Astrocyte (in vitro differentiated cells and primary cell): Measurements from ENCODE around the gene PDE6B. TPM values are rescaled to one million over a fixed set of nuclear protein-coding genes. Genes with fewer than 3 reads are reported as not detected.

Experiments used
- DNase-seq: peaks from one replicate; pipeline ENCODE4 v3.0.0-alpha.2; 2010; ENCODE audit warnings: low read depth
- FAIRE-seq: peaks from 2 replicates; lab custom pipeline; 2011; peaks lifted over from hg19 to GRCh38; lab: Jason Lieb, UNC
- H2AFZ ChIP-seq: 2 replicates; pipeline ENCODE4 v1.6.0; 2012; ENCODE audit warnings: low read depth, low read length, inconsistent platforms
- H3K27ac ChIP-seq: 2 replicates; pipeline ENCODE4 v1.5.1; 2011; ENCODE audit warnings: low read depth, low read length, inconsistent platforms
- H3K27me3 ChIP-seq: 2 replicates; pipeline ENCODE4 v1.6.0; 2011; ENCODE audit warnings: low read length, inconsistent platforms; ENCODE audit not compliant: insufficient read depth
- H3K36me3 ChIP-seq: 2 replicates; pipeline ENCODE4 v1.5.1; 2011; ENCODE audit warnings: low read length, inconsistent platforms; ENCODE audit not compliant: insufficient read depth
- H3K4me1 ChIP-seq: 2 replicates; pipeline ENCODE4 v1.5.1; 2011; ENCODE audit warnings: low read length, inconsistent platforms; ENCODE audit not compliant: insufficient read depth
- H3K4me2 ChIP-seq: 2 replicates; pipeline ENCODE4 v1.6.0; 2012; ENCODE audit warnings: low read length, inconsistent platforms
- H3K4me3 ChIP-seq: 2 replicates; pipeline ENCODE4 v1.5.1; 2011; ENCODE audit warnings: low read depth, mild to moderate bottlenecking, low read length, inconsistent platforms; ENCODE audit not compliant: insufficient read depth
- H3K79me2 ChIP-seq: 2 replicates; pipeline ENCODE4 v1.6.0; 2012; ENCODE audit warnings: mild to moderate bottlenecking, low read length, inconsistent platforms; ENCODE audit not compliant: insufficient read depth
- H3K9ac ChIP-seq: 2 replicates; pipeline ENCODE4 v1.6.0; 2012; ENCODE audit warnings: mild to moderate bottlenecking, low read length, inconsistent platforms
- H3K9me3 ChIP-seq: 2 replicates; pipeline ENCODE4 v1.5.1; 2012; ENCODE audit warnings: low read depth, mild to moderate bottlenecking, low read length, inconsistent platforms; ENCODE audit not compliant: insufficient read depth
- H4K20me1 ChIP-seq: 2 replicates; pipeline ENCODE4 v1.6.0; 2012; ENCODE audit warnings: low read length, inconsistent platforms; ENCODE audit not compliant: insufficient read depth
- H3K27ac Mint-ChIP-seq: one replicate; pipeline ENCODE4 v1.8.0; 2021; ENCODE audit warnings: mild to moderate bottlenecking, mixed read lengths; ENCODE audit not compliant: unreplicated experiment
- H3K27me3 Mint-ChIP-seq: one replicate; pipeline ENCODE4 v1.8.0; 2021; ENCODE audit warnings: low read depth, mixed read lengths; ENCODE audit not compliant: unreplicated experiment
- H3K36me3 Mint-ChIP-seq: one replicate; pipeline ENCODE4 v1.8.0; 2021; ENCODE audit warnings: low read depth, mixed read lengths; ENCODE audit not compliant: unreplicated experiment
- H3K4me1 Mint-ChIP-seq: one replicate; pipeline ENCODE4 v1.8.0; 2021; ENCODE audit warnings: low read depth, mixed read lengths; ENCODE audit not compliant: unreplicated experiment
- H3K4me3 Mint-ChIP-seq: one replicate; pipeline ENCODE4 v1.8.0; 2021; ENCODE audit warnings: mild to moderate bottlenecking, moderate library complexity, mixed read lengths; ENCODE audit not compliant: unreplicated experiment
- H3K9me3 Mint-ChIP-seq: one replicate; pipeline ENCODE4 v1.8.0; 2021; ENCODE audit warnings: mild to moderate bottlenecking, mixed read lengths; ENCODE audit not compliant: unreplicated experiment
- EZH2 ChIP-seq: IDR thresholded peaks from 2 replicates; pipeline ENCODE4 v1.6.1; 2012; ENCODE audit warnings: mild to moderate bottlenecking, low read length, inconsistent platforms; ENCODE audit not compliant: insufficient read depth
- total RNA-seq: library from RNA; stranded (reverse); gene quantifications from 2 replicates; pipeline ENCODE4 v1.2.1, GENCODE V29; 2021
- TF ChIP-seq, protein P1 (sequence below): IDR thresholded peaks from 2 replicates; pipeline ENCODE4 v1.5.1; 2011; ENCODE audit warnings: low read depth, mild to moderate bottlenecking, inconsistent platforms, low read length, moderate library complexity; ENCODE audit not compliant: insufficient read depth

The PDE6B gene
- total RNA-seq, 1 donor from 2014 or later, result 2.8 TPM

- H4K20me1 ChIP-seq, result peaks cover 6% of the 10 kb centered on the region
- no peak overlapping the region for H3K4me3 ChIP-seq
- Mint-ChIP-seq H3K36me3 (peaks cover 5% of the 10 kb centered on the region), H3K4me3 (no peak overlapping the region), H3K9me3 (no peaks in the 10 kb centered on the region), H3K27me3 (no peaks in the 10 kb centered on the region), H3K4me1 (peaks cover 12% of the 10 kb centered on the region), H3K27ac (no peak overlapping the region)
- no peak overlapping the region for H3K4me2 ChIP-seq
- peaks cover 20% of the 10 kb centered on the region for H3K4me1 ChIP-seq
- no peak overlapping the region for H3K27ac ChIP-seq
- H2AFZ ChIP-seq, result no peak overlapping the region
- no peaks in the 10 kb centered on the region for H3K9me3 ChIP-seq
- DNase-seq (no peak), FAIRE-seq (no peak)
- H3K79me2 ChIP-seq, result peaks cover 24% of the 10 kb centered on the region
- no peak for TF ChIP-seq EZH2
- TF ChIP-seq, protein P1, sequence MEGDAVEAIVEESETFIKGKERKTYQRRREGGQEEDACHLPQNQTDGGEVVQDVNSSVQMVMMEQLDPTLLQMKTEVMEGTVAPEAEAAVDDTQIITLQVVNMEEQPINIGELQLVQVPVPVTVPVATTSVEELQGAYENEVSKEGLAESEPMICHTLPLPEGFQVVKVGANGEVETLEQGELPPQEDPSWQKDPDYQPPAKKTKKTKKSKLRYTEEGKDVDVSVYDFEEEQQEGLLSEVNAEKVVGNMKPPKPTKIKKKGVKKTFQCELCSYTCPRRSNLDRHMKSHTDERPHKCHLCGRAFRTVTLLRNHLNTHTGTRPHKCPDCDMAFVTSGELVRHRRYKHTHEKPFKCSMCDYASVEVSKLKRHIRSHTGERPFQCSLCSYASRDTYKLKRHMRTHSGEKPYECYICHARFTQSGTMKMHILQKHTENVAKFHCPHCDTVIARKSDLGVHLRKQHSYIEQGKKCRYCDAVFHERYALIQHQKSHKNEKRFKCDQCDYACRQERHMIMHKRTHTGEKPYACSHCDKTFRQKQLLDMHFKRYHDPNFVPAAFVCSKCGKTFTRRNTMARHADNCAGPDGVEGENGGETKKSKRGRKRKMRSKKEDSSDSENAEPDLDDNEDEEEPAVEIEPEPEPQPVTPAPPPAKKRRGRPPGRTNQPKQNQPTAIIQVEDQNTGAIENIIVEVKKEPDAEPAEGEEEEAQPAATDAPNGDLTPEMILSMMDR, result no peak
- H3K9ac ChIP-seq, result no peak overlapping the region
- no peaks in the 10 kb centered on the region for H3K36me3 ChIP-seq
- no peaks in the 10 kb centered on the region for H3K27me3 ChIP-seq
Measured at GRCh38 chr4:677431-678293, 52.3 kb downstream of the PDE6B start.

DNA sequence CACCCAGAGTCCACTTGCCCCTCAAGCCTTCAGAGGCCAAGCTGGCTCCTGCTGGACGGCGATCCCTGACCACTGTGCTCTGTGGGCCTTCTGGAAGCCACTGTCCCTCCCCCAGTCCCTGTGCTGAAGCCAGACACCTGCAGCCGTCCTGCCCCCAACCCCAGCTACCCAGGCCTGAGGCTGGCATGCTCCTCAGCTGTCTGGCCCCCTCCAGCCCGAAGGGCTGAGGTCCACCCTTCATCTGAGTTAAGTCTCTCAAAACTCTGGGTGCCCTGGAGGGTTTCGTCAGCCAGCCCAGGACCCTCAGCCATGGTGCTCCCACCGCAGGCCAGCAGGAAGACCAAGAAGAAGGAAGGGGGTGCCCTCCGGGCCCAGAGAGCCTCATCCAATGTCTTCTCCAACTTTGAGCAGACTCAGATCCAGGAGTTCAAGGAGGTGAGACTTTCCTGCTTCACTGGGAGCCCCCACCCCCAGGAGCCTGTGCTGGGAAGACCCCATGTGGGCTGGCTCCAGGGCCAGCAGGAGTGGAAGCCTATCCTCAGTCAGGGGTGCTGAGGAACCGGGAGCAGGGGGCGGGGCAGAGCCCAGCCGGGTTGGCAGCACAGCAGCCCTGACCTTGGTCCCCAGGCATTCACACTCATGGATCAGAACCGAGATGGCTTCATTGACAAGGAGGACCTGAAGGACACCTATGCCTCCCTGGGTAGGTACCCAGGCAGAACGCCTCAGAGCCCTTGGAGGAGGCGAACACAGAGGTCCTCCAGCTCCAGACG, 53.1 kb downstream of the PDE6B start:
- no peak overlapping the region for H3K27ac Mint-ChIP-seq
- Histone ChIP-seq H3K9ac (no peak overlapping the region), H3K4me2 (no peak overlapping the region), H3K79me2 (peaks cover 16% of the 10 kb centered on the region), H4K20me1 (peaks cover under 1% of the 10 kb centered on the region), H3K4me3 (no peak overlapping the region), H3K27ac (no peak overlapping the region), H3K4me1 (peaks cover 15% of the 10 kb centered on the region), H2AFZ (no peak overlapping the region), H3K9me3 (no peaks in the 10 kb centered on the region), H3K27me3 (no peaks in the 10 kb centered on the region), H3K36me3 (no peaks in the 10 kb centered on the region)
- H3K9me3 Mint-ChIP-seq, result no peaks in the 10 kb centered on the region
- H3K27me3 Mint-ChIP-seq, result no peaks in the 10 kb centered on the region
- FAIRE-seq (no peak), DNase-seq (no peak)
- TF ChIP-seq, protein P1, result no peak
- TF ChIP-seq EZH2, result no peak
- peaks cover 8% of the 10 kb centered on the region for H3K4me1 Mint-ChIP-seq
- H3K4me3 Mint-ChIP-seq, result no peak overlapping the region
- H3K36me3 Mint-ChIP-seq, result no peaks in the 10 kb centered on the region

DNA sequence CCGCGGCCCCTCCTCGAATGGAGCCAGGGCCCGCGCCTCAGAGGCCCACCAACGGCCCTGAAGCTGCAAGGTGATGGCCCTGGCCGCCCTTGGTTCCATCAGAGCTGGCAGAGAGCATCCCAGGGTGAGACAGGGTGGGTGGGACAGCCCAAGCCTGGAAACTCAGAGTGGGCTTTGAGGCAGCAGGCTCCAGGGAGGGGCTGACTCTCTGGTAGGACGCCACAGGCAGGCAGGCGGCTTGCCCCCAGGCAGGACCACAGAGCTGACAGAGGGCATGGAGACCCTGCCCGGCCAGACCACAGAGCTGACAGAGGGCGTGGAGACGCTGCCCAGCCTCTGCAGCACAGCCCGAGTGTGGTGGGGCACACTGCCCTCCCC, 53.7 kb downstream of the PDE6B start:
- Mint-ChIP-seq H3K36me3 (no peaks in the 10 kb centered on the region), H3K4me1 (peaks cover 8% of the 10 kb centered on the region), H3K27me3 (no peaks in the 10 kb centered on the region), H3K9me3 (no peaks in the 10 kb centered on the region), H3K4me3 (no peak overlapping the region), H3K27ac (no peak overlapping the region)
- no peak overlapping the region for H3K4me3 ChIP-seq
- H2AFZ ChIP-seq, result no peak overlapping the region
- no peak overlapping the region for H3K27ac ChIP-seq
- DNase-seq, result no peak
- H3K9ac ChIP-seq, result no peak overlapping the region
- no peaks in the 10 kb centered on the region for H3K36me3 ChIP-seq
- no peaks in the 10 kb centered on the region for H3K9me3 ChIP-seq
- H4K20me1 ChIP-seq, result no peaks in the 10 kb centered on the region
- no peak for TF ChIP-seq EZH2
- H3K79me2 ChIP-seq, result peaks cover 13% of the 10 kb centered on the region
- H3K4me2 ChIP-seq, result no peak overlapping the region
- FAIRE-seq, result no peak
- H3K27me3 ChIP-seq, result no peaks in the 10 kb centered on the region
- H3K4me1 ChIP-seq, result peaks cover 13% of the 10 kb centered on the region
